ENCODE measurements around the gene ATXN7L3. TPM values are rescaled to one million over a fixed set of nuclear protein-coding genes. Genes with fewer than 3 reads are reported as not detected.
A peak's percentile ranks its signal among the peaks of the same experiment; 100 is the strongest.

The ATXN7L3 gene
- total RNA-seq, 2 experiments from 2014 or later, result 63.4 to 69.7 TPM

DNA sequence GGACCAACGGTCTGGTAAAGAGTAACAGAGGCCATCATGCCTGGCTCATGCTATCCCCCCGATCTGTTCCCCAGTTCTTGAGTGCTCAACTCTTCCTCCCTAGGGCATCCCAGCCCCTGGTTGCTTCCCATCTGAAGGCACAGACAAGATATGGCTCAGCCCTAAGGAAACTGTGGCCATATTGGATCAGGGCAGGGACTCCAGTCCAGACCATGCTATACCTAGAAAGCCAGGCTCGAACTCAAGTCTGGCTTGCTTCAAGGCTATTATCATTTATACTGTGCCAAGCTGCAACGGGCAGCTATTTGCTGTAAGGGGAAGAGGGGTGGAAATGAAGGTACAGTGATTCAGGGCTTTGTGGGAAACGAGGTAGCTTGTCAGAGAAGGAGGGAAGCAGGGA lies 17.0 kb upstream of the ATXN7L3 start:
- peaks cover 49% of the 10 kb centered on the region for H3K4me1 Mint-ChIP-seq (ENCODE audit: low read depth)
- CTCF ChIA-PET, result interaction anchor here (1.0 to 2.6 kb wide), 9 partner anchors 10 to 141 kb away, joined by 3 to 20 read pairs (median 6); partner anchors contain the start of genes GRN and TMUB2
- no peak for DNase-seq
- H3K27me3 Mint-ChIP-seq, result no peaks in the 10 kb centered on the region
- POLR2A ChIA-PET, result interaction anchor here (0.7 to 1.6 kb wide), 4 partner anchors 13 to 108 kb away, joined by 3 to 7 read pairs (median 4); partner anchors contain the start of genes SLC25A39 and TMUB2
- intact Hi-C loops (cut with micrococcal nuclease), result no loop called here
- peak overlapping the region; percentile 94 for H3K27ac Mint-ChIP-seq
- peaks cover 52% of the 10 kb centered on the region for H3K36me3 Mint-ChIP-seq
- H3K9me3 Mint-ChIP-seq, result no peaks in the 10 kb centered on the region
- peak overlapping the region; percentile 98 for H3K4me3 Mint-ChIP-seq

DNA sequence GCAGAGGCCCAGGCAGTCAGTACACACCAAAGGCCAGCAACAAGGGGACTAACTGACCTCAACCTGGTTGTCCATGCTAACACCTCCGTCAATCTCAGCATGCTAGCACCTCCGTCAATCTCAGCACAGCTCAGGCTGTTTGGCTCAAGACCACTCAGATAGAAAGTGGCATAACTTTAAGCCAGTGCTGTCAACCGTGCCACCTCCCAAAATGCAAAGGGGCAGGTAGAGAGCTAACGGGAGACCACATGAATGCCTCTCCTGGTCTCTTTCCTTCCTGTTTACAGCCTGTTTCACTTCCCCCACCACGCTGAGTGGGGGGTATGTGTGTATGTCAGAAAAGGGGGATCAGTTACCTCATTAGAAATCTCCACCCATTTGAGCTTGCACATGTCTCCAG lies 16.5 kb upstream of the ATXN7L3 start:
- POLR2A ChIA-PET, result interaction anchor here (1.5 to 1.6 kb wide), 2 partner anchors 30 to 109 kb away, joined by 5 to 7 read pairs; partner anchors contain the start of genes SLC25A39 and TMUB2
- Mint-ChIP-seq H3K36me3 (peaks cover 55% of the 10 kb centered on the region), H3K4me1 (ENCODE audit: low read depth) (peaks cover 53% of the 10 kb centered on the region), H3K27me3 (no peaks in the 10 kb centered on the region), H3K27ac (peak overlapping the region; percentile 94), H3K9me3 (no peaks in the 10 kb centered on the region), H3K4me3 (peak overlapping the region; percentile 98)
- CTCF ChIA-PET, result interaction anchor here (1.0 to 2.6 kb wide), 8 partner anchors 9 to 141 kb away, joined by 3 to 20 read pairs (median 5); partner anchors contain the start of gene GRN
- intact Hi-C loops (cut with micrococcal nuclease), result no loop called here
- peak; percentile 66 for DNase-seq

DNA sequence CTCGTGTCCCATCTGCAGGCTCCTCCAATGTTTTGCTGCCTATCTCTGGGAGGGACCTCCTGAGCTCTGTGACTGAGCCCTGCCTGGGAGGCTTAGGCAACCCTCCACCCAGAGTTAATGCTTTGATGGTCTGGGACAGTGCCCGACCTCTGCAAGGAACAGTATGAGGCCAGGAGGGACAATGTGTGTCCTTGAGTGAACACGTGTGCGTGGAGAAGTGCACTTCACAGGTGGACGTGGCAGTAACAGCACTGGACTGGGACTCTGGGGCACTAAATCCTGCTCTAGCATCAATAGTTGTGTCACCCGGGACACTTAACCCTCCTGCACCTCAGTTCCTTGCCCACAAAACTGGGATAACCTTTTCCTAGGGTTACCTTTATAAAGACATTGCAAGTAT lies 15.2 kb upstream of the ATXN7L3 start:
- CTCF ChIA-PET, result interaction anchor here (1.0 kb wide), 1 partner anchor 136 kb away, joined by 4 read pairs; no protein-coding TSS in a partner anchor

DNA sequence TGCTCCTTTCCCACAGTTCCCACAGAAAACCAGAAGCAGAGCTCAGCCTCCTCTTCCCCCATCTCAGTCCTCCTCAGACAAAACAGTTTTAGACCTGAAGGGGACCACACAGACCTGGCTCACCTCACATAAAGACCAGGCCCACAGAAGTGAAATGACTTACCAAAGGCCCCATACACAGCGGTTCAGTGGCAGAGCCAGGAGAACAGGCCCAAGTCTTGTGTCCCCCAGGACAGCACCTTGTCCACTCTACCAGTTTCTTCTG lies 14.5 kb upstream of the ATXN7L3 start:
- H3K4me3 Mint-ChIP-seq, result no peak overlapping the region
- peak overlapping the region; percentile 94 for H3K27ac Mint-ChIP-seq
- ChIA-PET POLR2A (no interaction called here), CTCF (no interaction called here)
- intact Hi-C loops (cut with micrococcal nuclease), result no loop called here
- DNase-seq, result no peak
- peaks cover 68% of the 10 kb centered on the region for H3K4me1 Mint-ChIP-seq (ENCODE audit: low read depth)
- H3K27me3 Mint-ChIP-seq, result no peaks in the 10 kb centered on the region
- no peaks in the 10 kb centered on the region for H3K9me3 Mint-ChIP-seq
- H3K36me3 Mint-ChIP-seq, result peaks cover 63% of the 10 kb centered on the region

More for the DNA sequence above, 15.2 kb upstream of the ATXN7L3 start:
- POLR2A ChIA-PET, result no interaction called here
- Mint-ChIP-seq H3K36me3 (peaks cover 56% of the 10 kb centered on the region), H3K27ac (peak overlapping the region; percentile 94), H3K27me3 (no peaks in the 10 kb centered on the region), H3K9me3 (no peaks in the 10 kb centered on the region), H3K4me3 (no peak overlapping the region), H3K4me1 (ENCODE audit: low read depth) (peaks cover 61% of the 10 kb centered on the region)
- intact Hi-C loops (cut with micrococcal nuclease), result no loop called here
- no peak for DNase-seq

DNA sequence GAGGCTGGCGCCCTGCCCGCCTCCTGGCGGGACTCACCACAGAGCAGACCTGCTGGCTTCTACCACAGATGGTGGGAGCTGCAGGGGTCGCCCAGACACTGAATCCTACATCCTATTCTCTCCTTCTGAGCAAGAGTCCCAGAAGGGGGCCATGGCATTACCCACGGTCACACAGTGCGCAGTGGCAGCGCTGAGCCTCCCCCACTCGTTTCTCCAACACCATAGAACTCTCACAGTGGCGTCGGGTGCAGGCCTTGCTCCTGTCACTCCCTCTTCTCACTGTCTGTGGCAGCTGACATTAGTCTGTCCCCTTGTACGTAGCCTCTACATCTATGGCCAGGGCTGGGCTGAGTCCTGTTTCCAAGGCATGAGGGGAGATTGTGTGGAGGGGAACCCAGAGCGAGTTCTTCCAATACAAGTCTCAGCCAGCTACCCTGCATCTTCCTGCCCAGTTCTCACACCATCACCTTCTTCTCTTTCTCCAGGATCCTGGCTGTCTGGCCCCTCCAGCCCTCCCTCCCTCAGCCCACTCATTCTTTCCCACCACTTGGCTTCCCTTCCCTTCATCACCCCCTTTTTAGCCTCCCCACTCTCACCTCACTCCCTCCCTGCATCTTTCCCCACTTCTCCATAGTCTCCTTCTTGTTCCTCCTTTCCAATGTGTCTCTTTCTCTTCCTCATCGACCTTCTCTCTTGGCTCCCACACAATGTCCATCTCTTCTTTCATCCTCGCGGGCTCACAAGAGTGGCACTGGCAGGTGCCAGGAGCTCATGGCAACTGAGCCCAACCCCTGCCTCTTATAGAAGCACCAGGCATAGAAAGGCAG lies 13.9 kb upstream of the ATXN7L3 start:
- no peak for DNase-seq
- no peaks in the 10 kb centered on the region for H3K27me3 Mint-ChIP-seq
- H3K4me1 Mint-ChIP-seq (ENCODE audit: low read depth), result peaks cover 71% of the 10 kb centered on the region
- ChIA-PET CTCF (interaction anchor here (1.1 to 1.3 kb wide), 3 partner anchors 10 to 140 kb away, joined by 3 to 5 read pairs (median 3); partner anchors contain the start of gene GRN), POLR2A (no interaction called here)
- H3K27ac Mint-ChIP-seq, result peak overlapping the region; percentile 33
- peaks cover 66% of the 10 kb centered on the region for H3K36me3 Mint-ChIP-seq
- intact Hi-C loops (cut with micrococcal nuclease), result no loop called here
- no peak overlapping the region for H3K4me3 Mint-ChIP-seq
- no peaks in the 10 kb centered on the region for H3K9me3 Mint-ChIP-seq

DNA sequence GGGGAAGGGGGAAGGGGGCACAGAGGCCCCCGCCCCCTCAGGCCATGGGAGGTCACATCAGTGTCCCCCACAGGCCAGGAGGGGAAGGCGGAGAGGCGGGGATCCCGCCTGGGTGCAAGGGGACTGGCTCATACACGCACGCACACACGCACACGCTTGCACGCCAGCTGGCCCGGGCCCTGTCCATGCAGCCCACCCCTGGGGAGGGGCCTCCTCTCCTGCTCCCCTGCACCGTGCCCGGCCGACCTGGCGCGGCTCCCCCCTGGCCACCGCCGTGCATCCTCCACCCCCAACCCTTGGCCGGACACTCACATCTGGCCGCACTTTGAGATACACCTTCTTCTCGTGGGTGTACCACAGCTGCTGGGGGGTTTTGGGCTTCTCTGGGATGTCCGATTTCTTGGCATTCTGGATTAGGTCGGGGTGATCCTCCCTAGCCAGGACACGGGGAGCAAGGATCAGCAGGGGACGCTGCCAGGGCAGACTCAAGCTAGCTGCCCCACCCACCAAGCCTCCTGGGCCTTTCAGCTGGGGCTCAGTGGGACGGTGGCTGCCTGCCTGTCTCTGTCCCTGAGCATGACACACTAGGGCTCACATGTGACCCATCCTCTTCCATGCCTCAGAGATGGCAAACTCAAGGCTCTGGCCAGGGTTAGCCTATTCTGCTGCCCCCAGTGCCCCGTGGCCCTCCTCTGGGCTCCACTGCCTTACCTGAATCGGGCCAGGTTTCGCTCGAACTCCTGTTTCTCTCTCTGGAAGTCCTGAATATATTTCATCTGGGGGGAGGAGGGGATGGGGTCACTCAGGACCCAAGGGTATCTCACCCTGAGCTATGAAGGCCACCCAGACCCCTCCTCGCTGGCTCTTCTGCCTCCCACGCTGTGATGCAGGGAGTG lies 13.1 kb upstream of the ATXN7L3 start:
- Mint-ChIP-seq H3K27me3 (no peaks in the 10 kb centered on the region), H3K4me3 (no peak overlapping the region), H3K9me3 (no peaks in the 10 kb centered on the region), H3K4me1 (ENCODE audit: low read depth) (peaks cover 77% of the 10 kb centered on the region), H3K36me3 (peaks cover 72% of the 10 kb centered on the region), H3K27ac (peak overlapping the region; percentile 69)
- intact Hi-C loops (cut with micrococcal nuclease), result no loop called here
- DNase-seq, result no peak
- CTCF ChIA-PET, result interaction anchor here (0.6 to 3.9 kb wide), 6 partner anchors 9 to 141 kb away, joined by 3 to 69 read pairs (median 4); partner anchors contain the start of genes ATXN7L3 and GRN
- POLR2A ChIA-PET, result interaction anchor here (1.1 to 4.1 kb wide), 2 partner anchors 8 to 11 kb away, joined by 3 to 43 read pairs; partner anchors contain the start of gene UBTF

DNA sequence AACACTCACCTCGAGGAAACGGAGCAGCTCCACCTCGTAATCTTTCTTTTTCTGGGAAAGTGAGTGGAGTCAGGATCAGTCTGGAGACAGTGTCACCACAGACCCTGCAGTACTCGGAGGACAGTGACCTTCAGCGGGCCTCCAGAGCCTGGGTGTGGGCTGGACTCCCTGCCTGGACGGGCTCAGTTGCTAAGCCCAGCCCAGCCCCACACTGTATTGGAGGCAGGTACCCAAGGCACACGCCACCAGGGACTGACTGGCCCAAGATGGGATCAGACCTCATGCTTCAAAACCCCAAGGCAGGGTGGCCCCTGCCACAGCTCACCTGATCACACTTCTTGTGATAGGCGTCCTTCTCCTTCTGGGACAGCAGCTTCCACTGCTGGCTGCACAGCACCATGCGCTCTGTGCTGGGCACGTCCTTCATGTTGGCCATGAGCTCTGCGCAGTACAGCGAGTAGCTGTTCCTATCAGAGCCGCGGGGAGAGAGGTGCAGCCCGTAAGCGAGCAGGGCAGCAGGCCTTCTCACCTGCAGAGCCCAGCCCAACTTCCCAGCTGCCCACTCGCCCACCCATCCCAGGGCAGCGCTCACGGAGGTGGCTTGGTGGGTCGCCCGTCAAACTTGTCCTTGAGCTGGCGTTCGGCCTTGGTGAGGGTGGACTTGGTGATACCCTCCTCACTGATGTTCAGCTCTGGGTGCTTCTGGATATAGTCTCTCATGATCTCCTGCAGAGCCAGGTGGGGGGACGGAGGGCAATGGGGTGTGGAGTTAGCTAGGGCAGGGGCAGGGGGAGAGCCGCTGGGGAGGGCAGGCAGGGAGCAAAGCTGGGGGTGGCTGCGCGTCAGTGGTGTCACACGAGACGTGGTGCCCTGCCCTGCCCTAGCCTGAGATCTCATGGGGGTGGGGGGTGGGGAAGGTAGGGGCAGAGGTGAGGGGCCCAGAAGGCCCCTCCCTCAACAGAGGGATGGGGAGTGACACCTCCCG lies 11.9 kb upstream of the ATXN7L3 start:
- intact Hi-C loops (cut with micrococcal nuclease), result no loop called here
- Mint-ChIP-seq H3K4me3 (peak overlapping the region; percentile 12), H3K9me3 (no peaks in the 10 kb centered on the region), H3K36me3 (peaks cover 68% of the 10 kb centered on the region), H3K27me3 (no peaks in the 10 kb centered on the region), H3K27ac (peak overlapping the region; percentile 70), H3K4me1 (ENCODE audit: low read depth) (peaks cover 74% of the 10 kb centered on the region)
- POLR2A ChIA-PET, result interaction anchor here (0.8 to 4.1 kb wide), 6 partner anchors 9 to 113 kb away, joined by 3 to 43 read pairs (median 5); partner anchors contain the start of genes SLC25A39 and UBTF
- CTCF ChIA-PET, result interaction anchor here (0.6 to 3.9 kb wide), 14 partner anchors 8 to 268 kb away, joined by 3 to 86 read pairs (median 8); partner anchors contain the start of genes ATXN7L3, GRN, TMUB2 and UBTF
- no peak for DNase-seq

DNA sequence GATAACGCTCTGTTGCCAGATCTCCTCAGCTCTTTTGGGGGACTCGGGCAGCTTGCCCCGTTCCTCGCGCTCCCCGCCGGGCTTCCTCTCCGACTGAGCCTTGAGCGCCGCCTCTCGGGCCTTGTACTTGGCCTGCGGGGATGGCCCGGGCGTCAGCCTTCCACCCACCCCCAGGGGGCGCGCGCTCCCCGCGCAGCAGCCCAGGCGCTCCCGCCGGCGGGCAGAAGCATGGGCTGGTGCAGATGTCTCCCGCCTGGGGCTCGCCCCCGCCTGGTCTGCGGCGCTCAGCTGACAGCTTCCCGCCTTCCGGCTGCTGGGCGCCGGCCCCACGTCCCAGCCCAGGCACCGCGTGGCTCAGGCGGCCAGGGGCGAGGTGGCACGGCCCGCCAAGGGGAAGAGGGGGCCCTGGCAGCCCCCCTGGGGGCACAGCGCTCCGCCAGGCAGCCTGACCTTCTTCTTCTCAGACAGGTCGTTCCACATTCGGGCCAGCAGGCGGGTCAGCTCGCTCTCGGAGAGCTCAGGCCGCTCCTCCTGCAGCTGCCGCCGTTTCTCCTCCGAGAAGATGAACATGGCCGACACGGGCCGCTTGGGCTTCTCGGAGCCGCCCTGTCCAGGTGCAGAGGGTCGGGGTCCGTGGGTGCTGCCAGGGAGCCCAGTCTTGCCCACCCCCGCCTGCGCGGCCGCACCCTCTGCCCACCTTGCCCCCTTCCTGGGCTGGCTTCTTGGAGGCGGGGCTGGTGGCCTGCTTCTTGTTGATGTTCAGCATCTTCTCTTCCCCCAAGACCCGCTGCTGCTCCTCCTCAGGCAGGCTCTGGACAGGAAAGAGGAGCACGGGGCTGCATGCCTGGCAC lies 10.9 kb upstream of the ATXN7L3 start:
- CTCF ChIA-PET, result interaction anchor here (0.6 to 3.9 kb wide), 45 partner anchors 9 to 1170 kb away, joined by 3 to 86 read pairs (median 5); partner anchors contain the start of genes ATXN7L3, DHX8, FAM171A2 and GRN
- Mint-ChIP-seq H3K36me3 (peaks cover 61% of the 10 kb centered on the region), H3K27ac (peak overlapping the region; percentile 92), H3K4me1 (ENCODE audit: low read depth) (peaks cover 64% of the 10 kb centered on the region), H3K4me3 (peak overlapping the region; percentile 70), H3K27me3 (no peaks in the 10 kb centered on the region), H3K9me3 (no peaks in the 10 kb centered on the region)
- intact Hi-C loops (cut with micrococcal nuclease), result loop anchor here (1.0 kb wide), 4 partner anchors 8 to 121 kb away; partner anchors contain the start of gene SLC25A39
- peak; percentile 95 for DNase-seq
- POLR2A ChIA-PET, result interaction anchor here (0.5 to 4.1 kb wide), 19 partner anchors 8 to 435 kb away, joined by 3 to 43 read pairs (median 5); partner anchors contain the start of genes ATXN7L3, GRN, SLC25A39 and TMUB2

DNA sequence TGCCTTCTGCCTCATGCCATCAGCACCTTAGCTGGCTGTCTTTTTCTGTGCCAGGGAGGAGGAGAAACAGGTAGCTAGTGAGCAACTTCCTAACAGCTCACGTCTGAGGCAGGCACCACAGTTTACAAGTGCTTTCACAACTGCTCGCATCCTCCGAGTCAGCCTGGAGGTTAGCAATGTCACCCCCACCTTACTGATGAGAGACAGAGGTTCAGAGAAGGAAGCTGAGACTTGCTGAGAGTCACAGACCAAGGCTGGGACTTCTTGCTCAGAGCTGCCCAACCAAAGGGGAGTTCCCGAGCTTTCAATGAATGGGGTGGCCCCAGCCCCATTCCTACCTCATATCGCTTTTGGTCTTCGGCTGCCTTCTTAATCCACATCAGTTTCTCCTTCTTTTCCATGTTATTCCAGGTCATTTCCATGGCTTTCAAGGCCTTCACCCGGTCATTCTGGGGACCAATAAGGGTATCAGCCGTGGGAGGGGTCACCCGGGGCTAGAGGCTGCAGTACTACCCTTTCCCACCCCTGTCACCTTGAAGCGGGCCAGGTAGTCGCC lies 10.2 kb upstream of the ATXN7L3 start:
- Mint-ChIP-seq H3K9me3 (no peaks in the 10 kb centered on the region), H3K27me3 (no peaks in the 10 kb centered on the region), H3K27ac (peak overlapping the region; percentile 92), H3K4me3 (peak overlapping the region; percentile 70), H3K4me1 (ENCODE audit: low read depth) (peaks cover 57% of the 10 kb centered on the region), H3K36me3 (peaks cover 54% of the 10 kb centered on the region)
- intact Hi-C loops (cut with micrococcal nuclease), result loop anchor here (1.0 to 10.0 kb wide), 5 partner anchors 8 to 935 kb away; partner anchors contain the start of genes HEXIM1 and SLC25A39
- POLR2A ChIA-PET, result interaction anchor here (0.5 to 4.1 kb wide), 17 partner anchors 8 to 141 kb away, joined by 3 to 43 read pairs (median 5); partner anchors contain the start of genes ATXN7L3, GRN, SLC25A39 and TMUB2
- CTCF ChIA-PET, result interaction anchor here (0.6 to 3.9 kb wide), 43 partner anchors 10 to 1169 kb away, joined by 3 to 86 read pairs (median 5); partner anchors contain the start of genes ATXN7L3, DHX8, FAM171A2 and GRN
- peak; percentile 87 for DNase-seq

Measured in activated CD4-positive, alpha-beta memory T cell treated with anti-CD3 and anti-CD28 coated beads for 36 hours (primary cell).